HFF-Myc (cell line): ENCODE results near the gene TGDS.

ENCODE experiments used
- DNase-seq: peaks from one replicate; pipeline ENCODE4 v3.0.0-alpha.2; 2011; ENCODE audit warnings: low read depth; ENCODE audit errors: extremely low read depth
- H3K4me3 ChIP-seq: replicated peaks from 2 replicates; pipeline ENCODE4 v1.5.1; 2011; ENCODE audit warnings: low read depth, mild to moderate bottlenecking, control low read depth, low read length
- CTCF ChIP-seq: IDR thresholded peaks from 2 replicates; pipeline ENCODE4 v1.5.1; 2012; ENCODE audit warnings: mild to moderate bottlenecking, low read depth, low read length, control low read depth; ENCODE audit errors: missing control alignments

The TGDS gene

GRCh38 chr13:94601446-94602431 is 5.8 kb upstream of the TGDS start, which contains the start of gene GPR180:
TSS of gene GPR180 (plus strand) at chr13:94601857. CDS start at chr13:94601928, 71 bp downstream.
- H3K4me3 ChIP-seq = peak within 1 kb of the TSS; percentile 69
- DNase-seq = peak; percentile 98
- no peak for TF ChIP-seq CTCF

DNA sequence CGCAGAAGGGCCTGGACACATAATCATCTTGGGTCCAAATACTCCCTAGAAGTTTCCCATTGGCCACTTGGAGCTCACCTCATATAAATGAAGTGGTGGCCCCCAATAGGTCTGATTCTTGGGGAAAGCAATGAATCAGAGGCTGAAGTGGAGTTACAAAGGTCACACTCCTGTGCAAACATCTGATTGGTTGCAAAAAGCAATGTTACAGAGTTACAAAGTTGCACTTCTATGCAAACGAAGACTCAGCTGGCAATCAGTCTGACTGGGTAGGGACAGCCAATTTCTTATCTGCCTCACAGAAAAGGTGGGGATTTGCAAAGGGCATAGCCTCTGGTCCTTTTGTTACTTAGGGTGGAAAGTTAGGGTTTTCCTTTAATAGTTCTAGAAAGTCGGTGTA is 3.9 kb upstream of the TGDS start:
- TF ChIP-seq CTCF = no peak
- no peak overlapping the region for H3K4me3 ChIP-seq
- no peak for DNase-seq

DNA sequence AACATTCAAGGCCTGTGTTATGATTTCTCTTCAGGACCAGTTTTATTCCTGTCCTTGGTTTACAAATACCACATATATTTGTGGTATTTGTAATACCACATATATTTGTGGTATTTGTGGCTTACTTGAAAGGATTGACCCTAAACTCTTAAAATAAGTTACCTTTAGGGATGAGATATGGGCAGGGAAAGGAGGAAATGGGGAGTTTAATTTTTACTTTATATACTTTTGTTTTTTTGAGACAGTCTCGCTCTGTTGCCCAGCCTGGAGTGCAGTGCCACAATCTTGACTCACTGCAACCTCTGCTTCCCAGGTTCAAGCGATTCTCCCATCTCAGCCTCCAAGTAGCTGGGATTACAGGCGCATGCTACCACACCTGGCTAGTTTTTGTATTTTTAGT is 2.3 kb upstream of the TGDS start:
- DNase-seq = no peak
- TF ChIP-seq CTCF = no peak
- H3K4me3 ChIP-seq = no peak overlapping the region

DNA sequence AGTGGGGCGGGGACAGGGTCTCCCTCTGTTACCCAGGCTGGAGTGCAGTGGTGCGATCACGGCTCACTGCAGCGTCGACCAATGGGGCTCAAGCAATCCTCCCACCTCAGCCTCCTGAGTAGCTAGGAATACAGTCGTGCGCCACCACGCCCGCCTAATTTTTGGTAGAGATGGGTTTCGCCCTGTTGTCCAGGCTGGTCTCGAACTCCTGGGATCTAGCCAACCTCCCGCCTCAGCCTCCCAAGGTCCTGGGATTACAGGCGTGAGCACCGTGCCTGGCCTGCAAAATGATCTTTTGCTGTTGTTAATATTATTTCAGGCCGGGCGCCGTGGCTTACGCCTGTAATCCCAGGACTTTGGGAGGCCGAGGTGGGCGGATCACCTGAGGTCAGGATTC is 621 bp upstream of the TGDS start:
- no peak for DNase-seq
- TF ChIP-seq CTCF = no peak
- peak overlapping the region; percentile 81 for H3K4me3 ChIP-seq

DNA sequence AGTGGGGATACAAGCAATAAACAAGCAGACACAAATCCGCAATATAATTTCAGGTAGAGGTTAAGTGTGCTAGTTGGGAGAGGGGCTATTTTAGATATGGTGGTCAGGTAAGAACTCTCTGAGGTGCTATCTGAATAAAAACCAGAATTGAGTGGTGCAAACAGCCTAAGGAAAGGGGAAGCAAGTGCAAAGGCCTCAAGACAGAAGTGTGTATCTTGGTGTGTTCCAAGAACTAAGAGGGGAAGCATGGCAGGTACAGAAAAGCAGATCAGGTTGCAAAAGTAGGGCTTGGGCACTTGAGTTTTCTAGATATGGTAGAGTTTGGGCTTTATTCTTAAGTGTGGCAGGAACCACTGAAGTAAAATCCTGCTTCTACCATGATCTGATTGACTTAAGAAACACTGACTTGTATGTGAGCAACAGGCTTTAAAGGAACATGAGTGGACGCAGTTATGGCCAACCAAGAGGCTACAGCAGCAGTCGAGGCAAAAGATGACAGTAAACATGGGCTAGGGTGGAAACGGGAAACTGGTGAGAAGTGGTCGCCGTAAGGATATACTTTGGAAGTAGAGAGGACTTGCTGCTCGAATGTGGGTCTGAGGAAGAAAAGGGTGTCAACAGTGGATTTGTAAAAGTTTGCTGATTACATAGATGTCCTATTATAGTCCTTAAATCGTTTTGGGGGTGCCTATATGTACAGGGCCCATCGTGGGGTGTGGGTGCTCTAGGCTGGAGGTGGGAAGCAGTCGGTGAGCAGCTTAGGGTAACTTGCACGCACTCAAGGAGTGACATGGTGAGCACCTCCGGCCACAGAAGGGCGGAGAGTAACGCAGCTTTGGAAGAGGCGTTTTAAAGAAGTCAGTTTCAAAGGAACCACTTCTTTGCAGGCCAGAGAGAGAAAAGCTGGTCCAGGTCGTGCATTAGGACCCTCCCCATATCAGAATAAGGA is 677 bp downstream of the TGDS start:
- TF ChIP-seq CTCF = no peak
- H3K4me3 ChIP-seq = peak overlapping the region; percentile 81
- no peak for DNase-seq

GRCh38 chr13:94590744-94591143 is 5.2 kb downstream of the TGDS start:
- TF ChIP-seq CTCF = no peak
- no peak overlapping the region for H3K4me3 ChIP-seq
- no peak for DNase-seq
